DND-41 (cell line): ENCODE results near the gene ATP9B.

Experiments
- EZH2 ChIP-seq: IDR thresholded peaks from 3 replicates; pipeline ENCODE4 v1.6.1; 2012; ENCODE audit warnings: borderline replicate concordance, low read depth, mild to moderate bottlenecking, moderate library complexity, low read length, inconsistent platforms; ENCODE audit not compliant: severe bottlenecking
- TF ChIP-seq, protein P1 (sequence below): IDR thresholded peaks from 2 replicates; pipeline ENCODE4 v1.5.1; 2012; ENCODE audit warnings: borderline replicate concordance, low read length, moderate library complexity, mild to moderate bottlenecking; ENCODE audit not compliant: poor library complexity, severe bottlenecking; ENCODE audit errors: extremely low read depth

DNA sequence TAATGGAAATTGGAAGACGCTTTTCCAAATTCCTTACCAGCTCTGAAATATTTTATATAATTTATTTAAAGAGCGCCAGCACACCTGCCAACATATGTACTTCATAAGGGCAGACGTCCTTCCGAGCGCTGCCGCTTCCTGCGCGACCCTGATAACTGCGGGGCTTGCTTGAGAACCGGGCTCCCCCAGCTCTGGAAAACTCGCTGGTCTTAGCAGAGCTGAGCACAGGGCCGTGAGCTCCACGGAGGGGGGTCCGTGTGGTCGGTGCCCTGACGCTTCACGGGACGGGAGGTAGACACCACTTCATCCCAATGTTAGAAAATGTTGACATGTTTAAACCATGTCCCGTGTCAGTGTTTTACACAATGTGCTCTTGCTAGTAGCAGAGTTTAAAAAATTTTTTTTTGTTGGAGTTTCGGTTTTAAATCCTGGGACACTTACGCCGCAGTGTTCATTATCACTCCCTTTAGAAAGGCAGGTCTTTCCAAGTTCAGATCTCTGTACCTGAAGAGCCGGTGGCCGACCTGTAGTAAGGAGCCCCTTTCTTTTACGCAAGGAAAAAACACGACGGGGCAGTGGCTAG lies 328.1 kb downstream of the ATP9B start:
- TF ChIP-seq, protein P1, sequence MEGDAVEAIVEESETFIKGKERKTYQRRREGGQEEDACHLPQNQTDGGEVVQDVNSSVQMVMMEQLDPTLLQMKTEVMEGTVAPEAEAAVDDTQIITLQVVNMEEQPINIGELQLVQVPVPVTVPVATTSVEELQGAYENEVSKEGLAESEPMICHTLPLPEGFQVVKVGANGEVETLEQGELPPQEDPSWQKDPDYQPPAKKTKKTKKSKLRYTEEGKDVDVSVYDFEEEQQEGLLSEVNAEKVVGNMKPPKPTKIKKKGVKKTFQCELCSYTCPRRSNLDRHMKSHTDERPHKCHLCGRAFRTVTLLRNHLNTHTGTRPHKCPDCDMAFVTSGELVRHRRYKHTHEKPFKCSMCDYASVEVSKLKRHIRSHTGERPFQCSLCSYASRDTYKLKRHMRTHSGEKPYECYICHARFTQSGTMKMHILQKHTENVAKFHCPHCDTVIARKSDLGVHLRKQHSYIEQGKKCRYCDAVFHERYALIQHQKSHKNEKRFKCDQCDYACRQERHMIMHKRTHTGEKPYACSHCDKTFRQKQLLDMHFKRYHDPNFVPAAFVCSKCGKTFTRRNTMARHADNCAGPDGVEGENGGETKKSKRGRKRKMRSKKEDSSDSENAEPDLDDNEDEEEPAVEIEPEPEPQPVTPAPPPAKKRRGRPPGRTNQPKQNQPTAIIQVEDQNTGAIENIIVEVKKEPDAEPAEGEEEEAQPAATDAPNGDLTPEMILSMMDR, result no peak
- no peak for TF ChIP-seq EZH2
